MV-4-11 (cell line): Measurements from ENCODE around the gene SOBP.
"Not testable (repeated sequence)": the region's sequence is repeated elsewhere in the genome, so short reads cannot be mapped to it uniquely, and the experiment has no call there.

Experiments used
- DNase-seq: peaks from one replicate; lab custom pipeline; 2025; lab: John Stamatoyannopoulos, UW

SOBP gene

DNA sequence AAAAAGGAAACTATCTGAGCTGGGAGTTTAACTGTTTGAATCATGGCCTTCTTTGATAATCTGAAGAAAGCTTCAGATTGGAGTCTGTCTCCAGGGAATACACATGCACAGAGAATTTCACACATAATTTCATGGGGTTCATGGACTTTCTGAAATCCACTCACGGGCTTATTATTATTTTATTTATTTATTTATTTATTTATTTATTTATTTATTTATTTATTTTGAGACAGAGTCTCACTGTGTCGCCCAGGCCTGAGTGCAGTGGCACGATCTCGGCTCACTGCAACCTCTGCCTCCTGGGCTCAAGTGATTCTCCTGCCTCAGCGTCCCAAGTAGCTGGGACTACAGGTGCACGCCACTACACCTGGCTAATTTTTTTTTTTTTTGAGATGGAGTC is 63.2 kb downstream of the SOBP start:
- DNase-seq, result not testable (repeated sequence)

DNA sequence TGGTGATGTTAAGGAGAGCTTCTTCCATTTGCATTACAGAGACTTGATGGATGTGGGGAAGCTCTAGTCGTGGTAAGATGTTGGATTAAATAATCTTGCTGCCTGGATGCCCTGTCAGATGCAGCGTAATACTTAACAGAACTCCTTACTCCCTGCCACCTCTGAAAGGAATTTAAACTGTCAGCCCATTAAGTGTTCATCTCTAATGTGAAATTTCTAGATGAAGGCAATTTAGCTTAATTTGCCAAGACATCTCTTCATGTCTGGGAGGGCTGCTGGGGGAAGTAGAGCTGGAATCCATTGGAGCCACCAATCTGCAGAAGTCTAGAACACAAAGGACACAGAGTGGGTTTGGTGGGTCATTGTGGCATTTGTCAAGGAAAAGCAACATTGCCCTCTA is 64.4 kb downstream of the SOBP start:
- DNase-seq, result no peak

DNA sequence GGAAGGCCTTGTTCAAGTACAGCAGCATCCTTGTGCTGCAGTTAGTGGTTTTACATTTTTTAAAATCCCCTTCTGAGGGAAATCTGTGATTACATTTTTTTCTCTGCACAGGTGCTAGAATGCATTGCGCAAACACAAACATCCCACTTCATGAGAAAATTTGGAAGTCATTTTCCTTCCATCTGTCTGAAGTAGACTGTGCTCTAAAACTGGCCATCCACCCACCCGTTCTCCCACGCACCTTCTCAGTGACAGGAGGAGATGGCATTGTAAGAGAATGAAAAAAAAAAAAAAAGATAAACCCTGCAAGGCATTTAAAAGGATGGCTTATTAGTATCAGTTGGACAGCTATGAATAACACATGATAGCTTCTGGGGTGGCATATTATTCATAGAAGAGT is 65.0 kb downstream of the SOBP start:
- DNase-seq, result no peak

GRCh38 chr6:107555449-107555848 is 65.5 kb downstream of the SOBP start:
- no peak for DNase-seq

DNA sequence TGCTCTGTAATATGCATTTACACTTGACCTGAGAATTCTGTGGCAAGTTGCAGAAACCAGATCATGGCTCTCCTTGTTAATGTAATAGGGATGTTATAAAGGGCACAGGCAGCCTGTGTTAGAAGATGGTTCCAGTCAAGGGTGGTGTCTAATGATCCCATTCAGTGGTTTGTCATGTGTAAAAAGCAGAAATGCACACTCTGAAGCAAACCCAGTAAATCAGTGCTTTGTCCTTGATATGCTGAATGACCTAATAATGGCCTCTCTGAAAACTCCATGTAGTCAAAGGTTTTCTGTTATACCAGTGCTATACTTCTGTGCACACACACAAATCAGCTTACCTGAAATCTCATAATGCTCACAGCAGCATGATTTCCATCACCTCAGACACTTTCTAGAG is 66.2 kb downstream of the SOBP start:
- no peak for DNase-seq

GRCh38 chr6:107557698-107558097 is 67.8 kb downstream of the SOBP start:
- DNase-seq, result no peak

GRCh38 chr6:107560657-107561056 is 70.7 kb downstream of the SOBP start:
- no peak for DNase-seq

DNA sequence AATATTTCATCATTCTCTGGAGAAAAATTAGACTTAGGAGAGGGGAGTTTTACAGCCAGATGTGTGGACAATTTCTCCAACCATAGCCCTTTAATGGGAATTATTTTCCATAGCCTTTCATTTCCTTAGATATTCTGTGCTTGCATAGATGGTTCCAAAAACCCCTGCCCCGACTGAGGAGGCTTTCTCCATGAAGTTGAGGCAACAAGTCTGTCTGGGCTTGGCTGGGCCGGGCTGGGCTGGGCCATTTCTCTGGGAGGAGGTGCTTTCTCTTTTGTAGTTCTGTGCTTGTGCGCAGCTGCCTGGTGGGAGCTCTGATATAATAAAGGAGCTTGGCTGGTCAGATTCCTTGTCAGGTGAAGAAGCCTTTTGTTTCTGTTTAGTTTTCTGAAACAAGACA is 71.4 kb downstream of the SOBP start:
- DNase-seq, result no peak

DNA sequence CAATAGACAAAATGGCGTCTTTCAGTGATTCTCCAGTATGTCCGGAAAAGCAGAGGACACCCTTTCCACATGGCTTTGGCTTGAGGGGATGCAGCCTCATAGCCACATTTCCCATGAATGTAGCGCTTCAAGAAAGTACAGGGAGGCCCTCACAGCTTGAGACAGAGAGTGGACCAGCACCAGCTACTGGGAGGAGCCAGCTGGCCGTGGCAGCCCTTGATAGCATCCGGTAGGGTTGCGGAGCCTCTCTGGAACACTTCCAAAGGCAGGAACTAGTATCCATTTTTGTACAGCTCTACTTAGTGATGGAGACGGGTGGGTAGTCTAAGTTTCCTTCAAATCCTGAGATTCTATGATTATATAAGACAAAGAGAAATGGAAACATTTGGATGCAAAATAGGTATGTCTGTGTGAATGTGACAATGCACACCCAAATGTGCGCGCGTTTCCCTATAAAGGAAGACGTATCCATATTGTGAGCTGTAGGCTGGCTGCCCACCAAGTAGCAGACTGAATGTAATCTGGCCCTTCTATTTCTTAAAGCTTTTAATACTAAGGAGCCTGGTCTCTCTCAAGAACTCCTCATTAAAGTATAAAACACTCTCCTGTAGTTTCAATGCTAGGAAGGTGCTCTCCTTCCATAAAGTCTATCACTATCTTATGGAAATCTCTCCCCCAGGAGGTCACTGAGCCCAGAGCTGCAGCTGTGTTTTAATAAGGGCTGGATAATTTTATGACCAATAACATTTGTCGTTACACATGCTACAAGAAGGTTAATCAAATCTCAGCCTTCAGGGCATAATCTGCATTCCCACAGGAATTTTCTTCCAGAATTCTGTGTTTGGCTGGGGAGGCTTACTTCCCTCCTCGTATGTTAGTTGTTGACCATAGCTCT is 74.0 kb downstream of the SOBP start:
- no peak for DNase-seq

DNA sequence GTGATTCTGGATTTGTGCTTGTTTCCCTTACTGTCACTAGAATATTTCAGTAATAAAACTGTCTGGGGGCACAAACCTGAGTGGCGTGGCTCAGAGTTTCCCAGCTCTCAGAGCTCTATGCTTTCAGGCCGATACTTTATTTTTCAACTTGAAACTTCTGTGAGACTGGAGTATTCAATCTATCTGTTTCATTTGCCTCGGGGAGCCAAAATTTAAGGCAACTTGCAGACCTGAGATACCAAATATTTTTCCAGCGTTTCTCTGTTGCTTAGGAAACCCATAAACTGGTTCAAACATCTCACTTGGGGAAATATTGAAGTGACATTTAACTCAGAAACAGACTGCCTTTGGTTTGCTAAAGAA is 74.7 kb downstream of the SOBP start:
- no peak for DNase-seq

DNA sequence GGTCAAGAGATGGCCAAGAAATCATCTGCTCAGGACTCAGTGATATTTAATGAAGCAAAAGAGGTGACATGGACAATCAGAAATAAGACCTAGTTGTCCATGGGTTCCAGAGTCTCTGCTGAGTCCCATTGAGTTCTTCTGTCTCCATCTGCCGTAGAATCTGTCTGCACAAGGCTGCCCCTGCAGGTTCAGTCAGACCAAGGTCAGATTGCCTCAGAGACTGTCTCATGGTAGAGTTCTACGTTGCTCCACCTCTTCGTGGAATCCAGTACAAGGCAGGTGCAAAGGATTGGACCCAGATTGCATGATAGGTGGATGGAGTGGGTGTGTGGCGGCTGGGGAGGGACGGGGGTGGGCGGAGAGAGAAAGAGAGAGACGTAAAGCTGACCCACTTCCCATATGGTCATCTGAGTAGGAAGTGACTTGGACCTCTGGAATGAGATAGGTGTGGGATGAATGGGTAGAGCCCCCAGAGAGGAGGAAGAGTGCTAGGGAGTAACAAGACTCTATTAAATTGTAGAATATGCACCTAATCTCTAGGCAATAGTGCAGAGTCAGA is 75.3 kb downstream of the SOBP start:
- no peak for DNase-seq

GRCh38 chr6:107567643-107568042 is 77.7 kb downstream of the SOBP start:
- DNase-seq, result no peak

DNA sequence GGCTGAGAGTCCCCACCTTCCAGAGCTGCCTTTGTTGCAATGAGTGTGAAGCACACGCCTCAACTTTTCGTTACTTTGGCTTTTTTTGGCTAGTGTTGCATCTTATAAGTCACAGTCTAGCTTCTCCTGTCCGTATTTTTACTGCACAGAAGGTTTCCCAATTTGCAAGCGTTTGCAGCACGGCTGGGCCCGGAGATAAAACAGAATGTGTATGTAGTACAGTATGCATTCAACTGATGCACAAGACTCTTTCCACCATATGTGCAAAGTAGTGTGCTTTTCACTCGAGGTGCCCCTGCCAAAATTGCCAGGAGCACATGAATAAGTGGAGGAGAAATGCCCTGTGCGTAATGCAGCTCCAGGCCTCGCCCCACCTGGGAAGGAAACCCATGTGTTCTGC is 79.6 kb downstream of the SOBP start:
- no peak for DNase-seq

DNA sequence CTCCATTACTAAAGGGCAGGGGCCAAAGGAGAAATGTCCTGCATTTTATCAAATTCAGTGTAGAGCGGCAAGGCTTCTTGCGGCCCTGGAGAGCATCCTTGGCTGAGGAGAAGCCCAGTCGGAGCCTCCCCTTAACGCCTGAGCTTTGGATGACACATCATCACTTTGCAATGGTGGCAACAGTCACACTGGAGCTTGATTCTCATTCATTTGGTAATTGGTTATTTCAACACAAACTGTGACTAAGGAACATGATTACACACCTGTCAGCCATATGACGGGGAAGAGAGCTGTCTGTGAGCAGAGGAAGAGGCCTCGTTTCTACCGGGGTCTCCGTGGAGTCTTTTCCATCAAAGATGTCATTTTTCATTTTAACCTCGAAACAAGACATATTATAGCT is 81.4 kb downstream of the SOBP start:
- DNase-seq, result no peak

- DNase-seq, result no peak
These were observed 83.0 kb downstream of the SOBP start for GRCh38 chr6:107572886-107573285.

DNA sequence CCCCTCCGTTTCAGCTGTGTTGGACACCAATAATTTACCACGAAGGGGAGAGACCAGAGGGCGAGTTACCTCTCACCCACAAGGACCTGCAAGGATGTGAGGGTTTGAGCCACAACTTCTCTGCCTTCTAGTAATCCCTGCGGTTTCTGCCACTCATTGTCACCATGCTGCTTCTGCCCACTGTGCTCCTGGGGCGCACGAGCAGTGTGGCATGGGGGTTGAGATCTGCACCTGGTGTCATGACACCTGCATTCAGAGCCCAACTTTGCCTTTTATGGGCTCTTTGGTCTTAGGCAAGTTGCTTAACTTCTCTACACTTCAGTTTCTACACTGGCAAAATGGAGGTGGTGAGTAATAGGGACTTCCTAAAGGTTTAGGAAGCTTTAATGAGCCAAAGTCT is 84.9 kb downstream of the SOBP start:
- DNase-seq, result no peak

GRCh38 chr6:107576852-107577251 is 86.9 kb downstream of the SOBP start:
- no peak for DNase-seq

GRCh38 chr6:107578642-107579341 is 88.9 kb downstream of the SOBP start:
- no peak for DNase-seq

- DNase-seq, result no peak
These were observed 89.6 kb downstream of the SOBP start for GRCh38 chr6:107579456-107580056.

DNA sequence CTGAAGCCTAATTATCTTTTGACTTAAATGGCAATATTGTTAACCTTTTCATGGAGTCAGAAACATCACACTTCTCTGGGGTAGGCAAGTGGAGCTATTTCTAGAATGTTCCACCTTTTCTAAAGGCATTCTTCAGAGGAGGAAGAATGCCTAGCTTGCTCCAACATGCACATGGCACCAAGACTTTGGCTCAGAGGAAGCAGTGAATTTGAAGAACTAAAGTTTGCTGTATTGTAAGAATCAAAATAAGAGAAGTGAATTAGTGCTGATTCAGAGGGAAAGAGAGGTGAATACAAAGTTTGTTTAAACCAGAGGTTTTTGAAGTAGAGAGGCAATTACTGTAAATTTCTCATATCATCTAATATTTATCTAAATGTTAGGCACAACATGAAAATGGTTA is 92.2 kb downstream of the SOBP start:
- DNase-seq, result no peak

DNA sequence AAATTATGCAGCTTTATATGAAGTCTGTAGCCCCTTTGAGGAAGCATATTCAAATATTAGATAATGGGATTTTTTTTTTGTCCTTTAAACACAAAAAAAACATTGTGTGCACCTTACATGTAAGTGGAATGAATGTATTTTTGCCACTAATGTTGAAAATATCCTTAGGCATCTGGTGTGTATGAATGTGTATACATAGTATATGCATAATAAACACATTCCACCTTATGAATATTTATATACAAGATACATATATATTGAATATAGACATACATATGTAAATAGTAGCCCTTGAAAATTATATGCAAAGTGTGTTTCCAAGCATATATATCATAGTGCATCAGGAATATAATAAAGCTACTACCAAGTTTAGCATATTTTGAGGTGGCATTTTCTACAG is 94.8 kb downstream of the SOBP start:
- DNase-seq, result no peak

GRCh38 chr6:107585815-107586435 is 96.0 kb downstream of the SOBP start:
- DNase-seq, result no peak
